K562 (cell line): ENCODE results near the gene CLCN2. TPM values are rescaled to one million over a fixed set of nuclear protein-coding genes. Genes with fewer than 3 reads are reported as not detected.
A peak's percentile ranks its signal among the peaks of the same experiment; 100 is the strongest.

Source experiments
- ATAC-seq: fragments of 200-7000 bp; cut with Tn5 transposase; 3 replicates; pipeline ENCODE4 v1.9.1; 2020; ENCODE audit warnings: moderate library complexity
- BruUV-seq: library from RNA; stranded (reverse); fragments of 400-500 nt; replicated peaks from 2 replicates; lab custom pipeline; 2021; lab: Mats Ljungman, UMichigan
- CTCF ChIA-PET: fragments of 300-600 bp; formaldehyde crosslinking; extraction: SDS; loops from one replicate; lab custom pipeline; 2021; ENCODE audit warnings: low intra/inter-chr PET ratio; lab: Yijun Ruan, JAX
- POLR2A ChIA-PET: fragments of 300-600, 350-650 bp; sonication (Branson Sonifier 250); formaldehyde crosslinking; extraction: SDS; loops from one replicate; lab custom pipeline; 2021; ENCODE audit warnings: antibody characterized with exemption, inconsistent platforms; lab: Yijun Ruan, JAX
- DNase-seq, 4 experiments: peaks; one replicate each; pipeline versions ENCODE4 v3.0.0 to v3.0.0-alpha.2; 2011 to 2018; ENCODE audit warnings: low spot score in 3 of 4, mixed read lengths in 3 of 4; ENCODE audit errors: extremely low read depth in 1 of 4
- FAIRE-seq: peaks from 2 replicates; lab custom pipeline; 2011; peaks lifted over from hg19 to GRCh38; lab: Jason Lieb, UNC
- H2AFZ ChIP-seq: 2 replicates; pipeline ENCODE4 v1.6.0; 2011; ENCODE audit warnings: low read depth, low read length, control low read depth, inconsistent platforms
- H3K27ac ChIP-seq: fragments of 200-600 bp; 3 replicates; pipeline ENCODE4 v1.8.0; 2011; ENCODE audit warnings: low read depth, mild to moderate bottlenecking, control low read depth, inconsistent platforms, low read length, moderate library complexity, mixed read lengths; ENCODE audit errors: extremely low read depth
- H3K27me3 ChIP-seq, 2 experiments: fragments of 300-600 bp in 1 of 2; 2 replicates in 1 of 2; 3 replicates in 1 of 2; pipeline versions ENCODE4 v1.6.0 to v1.8.0; 2011; ENCODE audit warnings: inconsistent platforms in 2 of 2, low read length in 2 of 2, mild to moderate bottlenecking in 1 of 2, mixed read lengths in 1 of 2, moderate library complexity in 1 of 2; ENCODE audit not compliant: control insufficient read depth in 2 of 2, insufficient read depth in 2 of 2
- H3K36me3 ChIP-seq: fragments of 300-600 bp; 3 replicates; pipeline ENCODE4 v1.8.0; 2011; ENCODE audit warnings: mild to moderate bottlenecking, low read length, inconsistent platforms; ENCODE audit not compliant: control insufficient read depth, insufficient read depth
- H3K4me1 ChIP-seq, 2 experiments: fragments of 200-600 bp in 1 of 2; replicated peaks in 1 of 2; 2 replicates in 1 of 2; 3 replicates in 1 of 2; pipeline versions ENCODE4 v1.5.1 to v1.8.0; 2011; ENCODE audit warnings: inconsistent platforms in 2 of 2, low read length in 2 of 2, mild to moderate bottlenecking in 1 of 2, mixed read lengths in 1 of 2, moderate library complexity in 1 of 2; ENCODE audit not compliant: control insufficient read depth in 2 of 2, insufficient read depth in 2 of 2
- H3K4me2 ChIP-seq: 2 replicates; pipeline ENCODE4 v1.6.1; 2011; ENCODE audit warnings: low read length, control low read depth, inconsistent platforms, mixed read lengths; ENCODE audit not compliant: insufficient read depth
- H3K4me3 ChIP-seq: fragments of 200-600 bp; sonication (generic), shearing (Covaris generic); 2 replicates; pipeline ENCODE4 v1.5.1; 2016; ENCODE audit warnings: control low read depth, inconsistent platforms
- H3K79me2 ChIP-seq: fragments of 200-600 bp; 3 replicates; pipeline ENCODE4 v1.8.0; 2011; ENCODE audit warnings: low read length, inconsistent platforms; ENCODE audit not compliant: control insufficient read depth, insufficient read depth
- H3K9ac ChIP-seq, 2 experiments: 2 replicates each; pipeline versions ENCODE4 v1.6.0 to v1.6.1; 2011; ENCODE audit warnings: low read depth in 2 of 2, low read length in 2 of 2, control low read depth in 1 of 2, inconsistent platforms in 1 of 2, mild to moderate bottlenecking in 1 of 2, mixed read lengths in 1 of 2; ENCODE audit not compliant: insufficient read depth in 1 of 2
- H3K9me1 ChIP-seq: one replicate; pipeline ENCODE4 v1.6.0; 2011; ENCODE audit warnings: inconsistent platforms, mild to moderate bottlenecking, low read length, moderate library complexity; ENCODE audit not compliant: control insufficient read depth, insufficient read depth
- H3K9me3 ChIP-seq: replicated peaks from 2 replicates; pipeline ENCODE4 v1.5.1; 2011; ENCODE audit warnings: low read depth, low read length, inconsistent platforms; ENCODE audit not compliant: control insufficient read depth, insufficient read depth
- H4K20me1 ChIP-seq: replicated peaks from 2 replicates; pipeline ENCODE4 v1.6.1; 2011; ENCODE audit warnings: low read length, inconsistent platforms, mixed read lengths; ENCODE audit not compliant: control insufficient read depth, insufficient read depth
- KDM4B ChIP-seq, 2 experiments: fragments of 450-650 bp in 1 of 2; sonication (generic) in 1 of 2; IDR thresholded peaks; 2 replicates each; pipeline ENCODE4 v1.6.1; 2016 to 2017; ENCODE audit warnings: borderline replicate concordance in 2 of 2, antibody characterized with exemption in 1 of 2, low read depth in 1 of 2, mild to moderate bottlenecking in 1 of 2
- KLF1 ChIP-seq: fragments of 450-650 bp; IDR thresholded peaks from 2 replicates; pipeline ENCODE4 v1.6.1; 2016; ENCODE audit warnings: missing genetic modification characterization, missing compliant biosample characterization
- MAX ChIP-seq: sonication (generic); formaldehyde crosslinking; IDR thresholded peaks from 2 replicates; pipeline ENCODE4 v1.9.0; 2022; ENCODE audit warnings: mild to moderate bottlenecking, missing genetic modification reagents
- NONO ChIP-seq, 2 experiments: fragments of 200-400 bp in 1 of 2; fragments of 450-650 bp in 1 of 2; formaldehyde crosslinking in 1 of 2; IDR thresholded peaks; 2 replicates each; pipeline ENCODE4 v1.6.1; 2017; ENCODE audit warnings: low read depth in 2 of 2, mild to moderate bottlenecking in 2 of 2, moderate library complexity in 2 of 2, low read length in 1 of 2
- PCBP1 ChIP-seq: fragments of 200-400 bp; formaldehyde crosslinking; IDR thresholded peaks from 2 replicates; pipeline ENCODE4 v1.6.1; 2018; ENCODE audit warnings: mild to moderate bottlenecking, low read depth, low read length; ENCODE audit not compliant: poor library complexity, severe bottlenecking
- PRPF4 ChIP-seq: fragments of 200-400 bp; formaldehyde crosslinking; IDR thresholded peaks from one replicate; pipeline ENCODE4 v1.6.1; 2017; ENCODE audit warnings: low read length, low read depth, mild to moderate bottlenecking; ENCODE audit not compliant: insufficient read depth, poor library complexity, severe bottlenecking
- RB1 ChIP-seq: fragments of 450-650 bp; IDR thresholded peaks from 2 replicates; pipeline ENCODE4 v1.6.1; 2017; ENCODE audit warnings: low read depth, mild to moderate bottlenecking
- RBM22 ChIP-seq: fragments of 200-400 bp; formaldehyde crosslinking; IDR thresholded peaks from 2 replicates; pipeline ENCODE4 v1.6.1; 2018; ENCODE audit warnings: low read length, low read depth; ENCODE audit not compliant: poor library complexity, severe bottlenecking
- SAFB2 ChIP-seq: fragments of 200-400 bp; formaldehyde crosslinking; IDR thresholded peaks from 2 replicates; pipeline ENCODE4 v1.6.1; 2018; ENCODE audit warnings: borderline replicate concordance, low read length, low read depth, moderate library complexity; ENCODE audit not compliant: severe bottlenecking
- ZC3H4 ChIP-seq: sonication (generic); formaldehyde crosslinking; IDR thresholded peaks from 2 replicates; pipeline ENCODE4 v1.9.0; 2021; ENCODE audit warnings: missing genetic modification reagents, borderline replicate concordance
- ZFPM2 ChIP-seq: fragments of 250-450 bp; sonication (Bioruptor Pico); IDR thresholded peaks from 2 replicates; pipeline ENCODE4 v1.5.1; 2022; ENCODE audit warnings: mild to moderate bottlenecking
- ZNF274 ChIP-seq: IDR thresholded peaks from 2 replicates; pipeline ENCODE4 v1.6.1; 2011; ENCODE audit warnings: low read depth, mild to moderate bottlenecking, low read length, moderate library complexity, borderline replicate concordance
- WGBS: fragments of 100-300 bp; shearing (Covaris generic); methylation state at CpG from one replicate; pipeline ENCODE4 v1.1.6; 2016; ENCODE audit warnings: low coverage, mixed read lengths; ENCODE audit not compliant: insufficient coverage; ENCODE audit errors: missing lambda C conversion rate; 5-methylcytosine and 5-hydroxymethylcytosine counted together
- in situ Hi-C: fragments of 300-500 bp; cut with MboI; formaldehyde crosslinking; loops from 4 replicates; pipeline ENCODE4 v1.15.0; 2018; ENCODE audit warnings: inconsistent platforms, mixed read lengths
- intact Hi-C: fragments of 100-400 bp; cut with micrococcal nuclease; formaldehyde crosslinking; loops from 2 replicates; pipeline ENCODE4 v1.14.2; 2022
- polyA plus RNA-seq, 8 experiments: library from polyadenylated mRNA; depleted of rRNA in 4 of 8; stranded (reverse) in 5 of 8; unstranded in 3 of 8; fragments of >200 nt; fragmentation: Nextera tagmentation in 2 of 8; fragmentation: Illumina TruSeq in 1 of 8; extraction: Ambion mirVana in 2 of 8; extraction: Trizol in 1 of 8; gene quantifications; 2 replicates each; pipeline versions ENCODE4 v1.2.1 to v1.2.3, GENCODE V29; 2011 to 2014; ENCODE audit warnings: inconsistent platforms in 1 of 8, missing spikeins in 1 of 8
- total RNA-seq, 7 experiments: library from RNA; depleted of rRNA in 6 of 7; stranded (reverse); fragments of >200 nt in 6 of 7; fragmentation: Illumina TruSeq in 2 of 7; extraction: Trizol in 2 of 7; gene quantifications; 2 replicates each; pipeline versions ENCODE4 v1.2.1 to v1.2.3, GENCODE V29; 2011 to 2021; ENCODE audit warnings: low replicate concordance in 1 of 7
- TF ChIP-seq, protein P1 (sequence below), 2 experiments: fragments of 150-350 bp in 1 of 2; IDR thresholded peaks; 2 replicates each; pipeline ENCODE4 v1.6.1; 2012 to 2016; ENCODE audit warnings: low read depth in 2 of 2, low read length in 2 of 2, mild to moderate bottlenecking in 1 of 2, moderate library complexity in 1 of 2

Gene CLCN2
- total and polyA plus RNA-seq, 9 of the 15 experiments (the other 6 are each of a cell fraction or from before 2014, with no cell fraction given) = 0.10 to 14.0 (median 6.9) TPM

DNA sequence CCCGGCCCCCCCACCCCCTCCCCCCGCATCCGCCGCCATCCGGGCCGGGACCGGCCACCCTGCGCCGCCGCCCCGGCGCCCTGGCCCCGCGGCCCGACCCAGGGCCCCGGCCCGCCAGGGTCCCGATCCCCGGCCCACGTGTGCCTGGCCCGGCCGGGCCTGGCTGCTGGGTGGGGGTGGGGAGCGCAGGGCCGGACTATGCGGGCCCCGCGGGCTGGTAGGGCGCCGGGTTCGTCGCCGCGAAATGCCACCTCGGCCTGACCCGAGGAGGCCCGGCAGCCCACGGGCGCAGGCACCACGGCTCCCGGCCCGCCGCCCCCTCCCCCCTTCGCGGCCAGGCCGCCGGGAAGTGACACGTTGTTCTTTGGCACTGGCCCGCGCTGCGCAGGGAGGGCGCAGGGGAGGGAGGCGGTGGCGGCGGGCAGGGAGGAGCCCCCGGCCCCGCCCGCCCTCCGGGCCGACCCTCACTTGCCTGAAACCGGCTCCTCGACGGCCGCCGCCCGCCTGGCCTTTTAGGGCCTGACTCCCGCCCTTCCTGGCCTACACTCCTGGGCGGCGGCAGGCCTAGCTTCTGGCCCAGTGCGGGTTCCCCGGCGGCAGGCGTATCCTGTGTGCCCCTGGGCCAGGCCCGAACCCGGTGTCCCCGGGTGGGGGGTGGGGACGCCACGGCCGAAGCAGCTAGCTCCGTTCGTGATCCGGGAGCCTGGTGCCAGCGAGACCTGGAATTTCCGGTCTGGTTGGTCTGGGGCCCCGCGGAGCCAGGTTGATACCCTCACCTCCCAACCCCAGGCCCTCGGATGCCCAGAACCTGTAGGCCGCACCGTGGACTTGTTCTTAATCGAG lies 46.5 kb downstream of the CLCN2 start:
- H2AFZ ChIP-seq = no peak overlapping the region
- in situ Hi-C loops (no loop called here), intact Hi-C loops (loop anchor here (2.0 kb wide), 1 partner anchor 16 kb away; the partner anchor contains the start of gene PSMD2)
- H3K9me3 ChIP-seq = no peaks in the 10 kb centered on the region
- no TSS peak for BruUV-seq
- FAIRE-seq = no peak
- H3K36me3 ChIP-seq = peaks cover 48% of the 10 kb centered on the region
- WGBS = 0% methylated on average over 22 of the region's 89 CpGs
- ChIA-PET CTCF (no interaction called here), POLR2A (interaction anchor here (0.6 to 2.3 kb wide), 8 partner anchors 11 to 102 kb away, joined by 3 to 24 read pairs (median 6); partner anchors contain the start of gene PSMD2)
- peak; percentile 70 for ATAC-seq
- peaks cover 13% of the 10 kb centered on the region for H3K9me1 ChIP-seq
- H3K9ac ChIP-seq = peak overlapping the region; percentile 99 to 100
- peak; percentile 70 to 86 (median 78) for DNase-seq
- peaks cover 13 to 36% of the 10 kb centered on the region in 2 experiments; a peak in 4 of 5 replicates for H3K4me1 ChIP-seq
- H3K4me2 ChIP-seq = peak overlapping the region; percentile 99
- peaks cover 41% of the 10 kb centered on the region for H4K20me1 ChIP-seq
- peak overlapping the region; percentile 100 for H3K4me3 ChIP-seq
- peak overlapping the region; percentile 94 for H3K27ac ChIP-seq
- H3K79me2 ChIP-seq = peaks cover 56% of the 10 kb centered on the region
- H3K27me3 ChIP-seq = no peaks in the 10 kb centered on the region
- TF ChIP-seq MAX (CRISPR knock-in tag) = peak; percentile 41; the same call in 1 of the 2 replicates
- TF ChIP-seq KDM4B (IDR thresholded peaks at IDR 0.05; ENCODE audit: borderline replicate concordance in 2 of 2, low read depth in 1 of 2) = peak in 1 of 2 experiments; percentile 38; a peak in 1 of 4 replicates
- TF ChIP-seq RBM22 = peak; percentile 75
- peak; percentile 90 for TF ChIP-seq PCBP1
- peak; percentile 62 for TF ChIP-seq PRPF4
- no peak for TF ChIP-seq ZFPM2 (CRISPR knock-in tag)
- TF ChIP-seq SAFB2 = no peak
- TF ChIP-seq NONO (IDR thresholded peaks at IDR 0.05; ENCODE audit: low read depth in 2 of 2, low read length in 1 of 2) = peak in 1 of 2 experiments; percentile 42; a peak in 1 of 4 replicates
- peak; percentile 49; the same call in 1 of the 2 replicates for TF ChIP-seq ZC3H4 (CRISPR knock-in tag)
- no peak for TF ChIP-seq KLF1
- no peak for TF ChIP-seq RB1
- no peak for TF ChIP-seq ZNF274
- TF ChIP-seq, protein P1, sequence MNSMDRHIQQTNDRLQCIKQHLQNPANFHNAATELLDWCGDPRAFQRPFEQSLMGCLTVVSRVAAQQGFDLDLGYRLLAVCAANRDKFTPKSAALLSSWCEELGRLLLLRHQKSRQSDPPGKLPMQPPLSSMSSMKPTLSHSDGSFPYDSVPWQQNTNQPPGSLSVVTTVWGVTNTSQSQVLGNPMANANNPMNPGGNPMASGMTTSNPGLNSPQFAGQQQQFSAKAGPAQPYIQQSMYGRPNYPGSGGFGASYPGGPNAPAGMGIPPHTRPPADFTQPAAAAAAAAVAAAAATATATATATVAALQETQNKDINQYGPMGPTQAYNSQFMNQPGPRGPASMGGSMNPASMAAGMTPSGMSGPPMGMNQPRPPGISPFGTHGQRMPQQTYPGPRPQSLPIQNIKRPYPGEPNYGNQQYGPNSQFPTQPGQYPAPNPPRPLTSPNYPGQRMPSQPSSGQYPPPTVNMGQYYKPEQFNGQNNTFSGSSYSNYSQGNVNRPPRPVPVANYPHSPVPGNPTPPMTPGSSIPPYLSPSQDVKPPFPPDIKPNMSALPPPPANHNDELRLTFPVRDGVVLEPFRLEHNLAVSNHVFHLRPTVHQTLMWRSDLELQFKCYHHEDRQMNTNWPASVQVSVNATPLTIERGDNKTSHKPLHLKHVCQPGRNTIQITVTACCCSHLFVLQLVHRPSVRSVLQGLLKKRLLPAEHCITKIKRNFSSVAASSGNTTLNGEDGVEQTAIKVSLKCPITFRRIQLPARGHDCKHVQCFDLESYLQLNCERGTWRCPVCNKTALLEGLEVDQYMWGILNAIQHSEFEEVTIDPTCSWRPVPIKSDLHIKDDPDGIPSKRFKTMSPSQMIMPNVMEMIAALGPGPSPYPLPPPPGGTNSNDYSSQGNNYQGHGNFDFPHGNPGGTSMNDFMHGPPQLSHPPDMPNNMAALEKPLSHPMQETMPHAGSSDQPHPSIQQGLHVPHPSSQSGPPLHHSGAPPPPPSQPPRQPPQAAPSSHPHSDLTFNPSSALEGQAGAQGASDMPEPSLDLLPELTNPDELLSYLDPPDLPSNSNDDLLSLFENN (IDR thresholded peaks at IDR 0.05; ENCODE audit: low read depth in 2 of 2, low read length in 2 of 2) = 0 out of 4 replicates have a peak, but pooled peaks of 1 of the 2 experiments have one; percentile 8
